ENCODE measurements around the gene STYXL1.

- peak; percentile 76 to 80 for TF ChIP-seq POLR2A (IDR thresholded peaks at IDR 0.05)
- TF ChIP-seq CTCF (IDR thresholded peaks at IDR 0.05) = no peak
- TF ChIP-seq POLR2AphosphoS5 (IDR thresholded peaks at IDR 0.05) = peak; percentile 86
These were observed at the start of gene STYXL1, which contains the start of gene MDH2 for GRCh38 chr7:76047811-76048667.
